Caki2 (cell line): Measurements from ENCODE around the gene TXNRD3. TPM values are rescaled to one million over a fixed set of nuclear protein-coding genes. Genes with fewer than 3 reads are reported as not detected.

ENCODE experiments used
- DNase-seq: peaks from one replicate; pipeline ENCODE4 v3.0.0-alpha.2; 2015; ENCODE audit warnings: low read depth
- in situ Hi-C: cut with HindIII; loops from 2 replicates; pipeline ENCODE4 v1.10.0; 2016; ENCODE audit warnings: low sequenced_read_pairs, low pct_unique_long_range_greater_than_20kb, mixed read lengths
- total RNA-seq: library from RNA; depleted of rRNA; stranded (reverse); fragments of >200 nt; shearing (Covaris generic); gene quantifications from 2 replicates; pipeline ENCODE4 v1.2.3, GENCODE V29; 2014; ENCODE audit warnings: low replicate concordance; rRNA removed

The TXNRD3 gene
- 4.4 and 12.3 TPM in 2 replicates for total RNA-seq

DNA sequence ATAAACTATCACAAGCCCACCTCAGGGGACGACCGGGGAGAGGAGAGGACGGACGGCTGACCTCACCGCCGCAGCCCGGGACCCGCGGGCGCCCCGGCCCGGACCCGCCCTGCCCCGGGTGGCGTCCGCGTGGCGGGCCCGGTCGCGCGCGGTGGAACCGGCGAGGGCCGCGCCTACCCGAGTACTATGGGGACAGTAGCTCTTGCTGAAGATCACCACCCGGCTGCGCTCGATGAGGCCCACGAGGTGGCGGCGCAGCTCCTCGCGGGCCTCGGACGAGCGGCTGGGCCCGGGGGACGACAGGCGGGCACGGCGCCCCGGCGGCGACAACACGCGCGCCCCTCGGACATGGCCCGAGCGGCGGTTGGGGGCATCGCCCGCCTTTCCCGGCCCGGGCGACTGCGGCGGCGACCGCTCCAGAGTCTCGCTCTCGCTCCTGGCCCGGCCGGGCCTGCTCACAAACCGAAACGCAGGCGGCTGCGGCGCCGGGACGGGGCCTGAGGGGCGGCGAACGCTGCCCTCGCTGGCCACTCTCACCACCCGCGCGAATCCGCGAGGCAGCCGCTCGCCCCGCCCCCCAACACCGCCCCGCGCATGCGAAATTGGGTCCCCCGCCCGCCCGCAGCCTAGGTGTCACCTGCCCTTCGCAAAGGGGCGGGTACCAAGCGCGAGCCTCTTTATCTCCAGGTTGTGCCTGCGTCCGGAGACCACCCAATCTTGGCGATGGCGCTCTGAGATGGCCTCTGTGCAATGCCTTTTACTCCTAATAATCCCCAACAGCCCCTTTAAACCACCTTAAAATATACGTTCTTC, at the start of gene TXNRD3:
Gene TXNRD3, minus strand, starts transcription at position 554 of the 813 bp plus-strand sequence.
- DNase-seq = peak; percentile 69
- in situ Hi-C loops = no loop called here

DNA sequence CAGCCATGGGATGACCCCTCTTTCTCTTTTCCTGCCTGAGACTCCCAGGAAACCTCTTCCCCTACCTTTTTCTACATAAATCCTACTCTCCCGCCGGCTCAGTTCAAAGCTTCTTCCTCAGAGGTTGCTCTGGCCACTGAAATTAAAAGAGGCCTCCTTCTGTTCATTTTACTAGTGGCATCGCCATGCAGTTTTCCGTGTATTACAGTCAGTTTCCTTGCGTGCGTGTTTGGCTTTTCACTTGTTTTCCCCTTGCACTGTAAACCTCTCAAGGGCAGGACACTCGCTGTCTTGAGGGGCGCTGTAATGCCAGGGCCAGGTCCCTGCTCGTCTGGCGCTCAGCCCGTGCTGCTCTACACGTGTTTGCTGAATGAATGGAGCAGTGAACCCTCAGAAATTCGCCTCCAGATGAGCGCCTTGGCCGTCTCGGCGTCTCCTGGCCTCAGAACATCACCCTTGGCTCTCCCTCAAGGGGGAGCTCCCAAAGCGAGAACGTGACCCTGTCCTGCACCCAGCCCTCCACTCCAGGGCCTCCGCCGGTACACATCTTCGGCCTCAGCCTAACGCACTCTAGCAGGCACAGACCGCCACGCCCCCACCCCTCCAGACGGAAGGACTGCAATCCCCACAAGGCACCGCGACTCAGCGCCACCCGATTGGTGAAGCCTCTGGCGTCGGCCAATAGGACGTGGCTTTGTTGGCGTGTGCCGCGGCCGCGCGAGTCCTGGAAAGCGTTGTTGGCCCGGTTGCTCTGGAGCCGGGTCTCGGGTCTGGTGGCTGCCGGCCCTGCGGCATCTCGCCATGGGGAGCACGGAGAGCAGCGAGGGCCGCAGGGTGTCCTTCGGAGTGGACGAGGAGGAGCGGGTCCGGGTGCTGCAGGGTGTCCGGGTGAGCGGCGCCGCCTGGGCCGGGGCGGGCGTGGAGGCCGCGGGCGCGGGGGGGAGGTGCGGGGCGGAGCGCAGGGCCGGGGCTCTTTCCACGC, 48.9 kb upstream of the TXNRD3 start, which contains the start of gene CHCHD6:
Gene CHCHD6, plus strand, starts transcription at position 729 of the 982 bp plus-strand sequence. Its CDS starts 73 bp downstream, at position 802.
- in situ Hi-C loops = no loop called here
- peak; percentile 92 for DNase-seq

DNA sequence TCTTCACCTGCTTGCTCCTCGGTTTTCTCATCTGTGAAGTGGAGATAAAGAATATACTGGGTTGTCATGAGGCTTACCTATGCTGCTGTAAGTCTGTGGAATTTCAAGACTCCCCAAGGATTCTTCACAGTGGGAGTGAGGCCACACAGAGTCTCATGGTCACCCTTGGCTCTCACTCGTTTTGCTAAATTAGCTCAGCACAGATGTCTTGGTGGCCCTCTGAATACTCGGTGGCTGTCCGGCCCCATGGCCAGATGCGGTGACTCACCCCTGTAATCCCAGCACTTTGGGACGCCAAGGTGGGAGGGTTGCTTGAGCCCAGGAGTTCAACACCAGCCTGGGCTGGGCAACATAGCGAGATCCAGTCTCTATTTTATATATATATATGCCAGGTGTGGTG, 44.1 kb upstream of the TXNRD3 start:
- DNase-seq = no peak
- in situ Hi-C loops = no loop called here

DNA sequence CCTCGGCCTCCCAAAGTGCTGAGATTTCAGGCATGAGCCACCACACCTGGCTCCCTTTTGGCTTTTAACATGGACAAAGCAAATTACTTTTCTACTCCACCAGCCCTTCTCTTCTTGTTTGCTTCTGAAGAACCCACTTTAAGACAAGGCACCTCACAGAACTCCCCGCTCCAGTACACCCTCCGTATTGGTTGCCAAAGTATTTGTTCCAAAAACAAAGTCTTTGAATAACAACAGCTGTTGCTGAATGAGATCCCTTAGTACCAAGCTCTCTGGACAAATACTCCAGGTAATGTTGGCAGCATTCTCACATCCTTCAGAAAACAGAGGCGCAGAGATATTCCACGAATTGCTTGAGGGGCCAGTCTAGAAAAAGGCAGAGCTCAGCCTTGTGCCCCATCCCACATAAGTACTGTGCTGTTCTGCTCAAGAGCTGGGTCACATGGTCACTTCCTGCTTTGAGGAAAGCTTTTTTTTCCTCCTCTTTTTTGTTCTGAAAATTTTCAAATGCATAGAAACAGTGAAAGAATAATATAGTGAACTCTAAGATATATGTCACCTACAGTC, 41.9 kb upstream of the TXNRD3 start:
- no peak for DNase-seq
- in situ Hi-C loops = no loop called here

DNA sequence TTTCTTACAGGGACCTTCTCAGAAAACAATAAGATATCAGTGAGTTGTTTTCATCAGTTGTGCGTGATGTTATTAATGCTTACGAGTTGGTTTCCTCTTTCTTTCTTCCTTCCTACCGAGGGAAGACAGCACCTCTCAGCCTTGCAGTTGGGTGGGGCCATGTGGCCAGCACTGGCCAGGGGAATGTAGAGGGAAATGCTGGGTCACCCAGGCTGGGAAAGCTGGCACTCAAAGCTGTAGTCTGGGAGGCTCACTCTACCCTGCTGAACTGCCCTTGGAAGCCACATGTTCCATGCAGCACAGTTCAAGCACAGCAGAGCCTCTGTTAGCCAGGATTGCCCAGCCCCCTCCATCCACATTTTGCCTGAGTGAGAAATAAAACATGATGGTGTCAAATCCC, 39.0 kb upstream of the TXNRD3 start:
- DNase-seq = no peak
- in situ Hi-C loops = no loop called here

DNA sequence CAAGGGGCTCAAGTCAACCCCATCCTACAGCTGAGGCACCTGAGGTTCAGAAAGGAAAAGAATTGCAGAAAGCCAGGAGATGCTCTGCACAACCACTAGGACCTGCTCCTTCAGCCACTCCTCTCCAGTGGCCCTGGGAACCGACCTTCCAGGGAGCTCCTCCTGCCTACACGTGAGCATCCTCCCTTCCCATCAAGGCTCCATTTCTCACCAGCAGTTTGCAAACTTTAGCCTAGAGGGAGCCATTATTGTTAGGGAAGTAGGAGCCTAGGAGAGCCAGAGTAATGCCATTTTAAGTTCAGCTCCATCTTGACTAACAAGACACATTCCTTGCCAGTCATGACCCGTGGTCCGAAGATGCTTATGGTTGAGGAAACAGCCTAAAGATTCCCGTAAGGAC, 37.9 kb upstream of the TXNRD3 start:
- DNase-seq = no peak
- in situ Hi-C loops = no loop called here

DNA sequence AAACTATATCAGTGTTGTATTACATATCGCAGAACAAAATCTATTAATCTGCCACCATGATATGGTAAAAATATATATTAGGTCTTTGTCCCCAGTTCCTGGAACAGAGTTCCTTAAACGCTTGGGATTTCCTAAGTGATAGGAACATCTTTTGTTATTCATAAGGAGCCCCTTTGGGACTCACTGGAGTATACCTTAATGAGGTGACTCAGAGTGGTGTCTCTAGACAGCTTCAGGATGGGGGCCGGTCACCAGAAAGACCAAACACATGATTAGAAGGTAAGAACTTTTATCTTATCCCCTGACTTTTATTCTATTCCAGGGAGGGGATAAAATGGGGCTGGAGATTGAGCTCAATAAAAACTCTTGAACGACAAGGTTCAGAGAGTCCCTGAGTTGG, 36.8 kb upstream of the TXNRD3 start:
- in situ Hi-C loops = no loop called here
- DNase-seq = no peak

DNA sequence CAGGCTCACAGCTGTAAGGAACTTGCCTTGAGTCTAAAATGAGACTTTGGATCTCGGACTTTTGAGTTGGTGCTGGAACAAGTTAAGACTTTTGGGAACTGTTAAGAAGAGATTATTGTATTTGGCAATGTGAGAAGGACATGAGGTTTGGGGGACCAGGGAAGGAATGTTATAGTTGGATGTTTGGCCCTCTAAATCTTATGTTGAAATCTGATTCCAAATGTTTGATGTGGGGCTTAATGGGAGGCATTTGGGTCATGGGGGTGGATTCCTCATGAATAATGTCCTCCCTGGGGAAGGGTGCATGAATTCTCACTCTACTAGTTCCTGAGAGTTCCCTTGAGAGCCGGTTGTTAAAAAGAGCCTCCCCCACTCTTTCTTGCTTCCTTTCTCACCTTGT, 30.6 kb upstream of the TXNRD3 start:
- no peak for DNase-seq
- in situ Hi-C loops = no loop called here

DNA sequence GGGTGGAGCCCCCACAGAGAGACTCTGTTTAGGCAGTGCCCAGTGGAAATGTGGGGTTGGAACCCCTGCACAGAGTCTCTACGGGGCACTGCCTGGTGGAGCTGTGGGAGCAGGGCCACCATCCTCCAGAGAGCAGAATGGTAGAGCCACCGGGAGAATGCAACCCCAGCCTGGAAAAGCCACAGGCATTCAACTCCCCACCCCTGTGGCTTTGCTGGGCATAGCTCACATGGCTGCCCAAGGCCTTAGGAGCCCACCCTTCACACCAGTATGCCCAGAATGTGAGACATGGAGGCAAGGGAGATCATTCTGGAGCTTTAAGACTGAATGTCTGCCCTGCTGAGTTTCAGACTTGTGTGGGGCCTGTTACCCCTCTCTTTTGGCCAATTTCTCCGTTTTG, 30.1 kb upstream of the TXNRD3 start:
- DNase-seq = no peak

DNA sequence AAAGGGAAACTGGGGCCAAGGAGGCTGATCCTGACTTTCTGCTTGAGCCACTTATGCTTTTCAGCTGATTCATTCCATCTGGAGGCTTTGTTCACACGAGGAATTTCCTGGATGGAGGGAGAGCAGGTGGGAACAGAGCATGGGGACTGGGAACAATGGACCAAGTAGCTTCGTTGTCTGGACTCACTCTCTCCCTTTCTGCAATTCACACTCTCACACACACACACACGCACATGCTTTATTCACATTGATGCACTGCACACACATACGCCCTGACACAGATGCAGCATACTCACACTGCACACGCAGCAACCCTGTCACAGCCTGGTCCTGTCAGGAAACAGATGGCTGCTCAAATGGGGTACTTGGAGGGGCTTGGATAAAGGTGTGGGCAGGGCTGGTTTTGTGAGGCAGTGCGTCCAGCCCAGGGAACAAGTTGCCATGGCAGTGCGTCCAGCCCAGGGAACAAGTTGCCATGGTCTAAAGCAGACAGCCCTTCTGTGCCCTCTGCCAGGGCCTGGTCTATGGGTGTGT, 29.4 kb upstream of the TXNRD3 start:
- DNase-seq = no peak
- in situ Hi-C loops = no loop called here

More for the DNA sequence above, 30.1 kb upstream of the TXNRD3 start:
- in situ Hi-C loops = no loop called here

DNA sequence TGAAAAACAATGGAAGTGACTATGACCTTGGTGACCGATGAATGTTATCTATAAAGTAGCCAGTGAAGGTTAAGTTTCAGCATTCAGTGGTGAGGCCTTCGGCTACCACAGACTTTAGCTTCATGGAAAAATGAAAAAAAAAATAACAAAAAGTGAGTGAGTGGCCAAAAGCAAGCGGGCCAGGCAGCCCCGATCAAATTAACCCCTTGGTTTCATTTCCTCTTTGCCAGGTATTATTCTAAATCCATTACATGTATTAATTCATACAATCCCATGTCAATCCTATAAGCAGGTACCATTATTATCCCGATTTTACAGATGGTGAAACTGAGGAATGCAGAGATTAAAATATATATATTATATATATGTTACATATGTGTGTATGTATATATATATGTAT, 28.1 kb upstream of the TXNRD3 start:
- in situ Hi-C loops = no loop called here
- no peak for DNase-seq

DNA sequence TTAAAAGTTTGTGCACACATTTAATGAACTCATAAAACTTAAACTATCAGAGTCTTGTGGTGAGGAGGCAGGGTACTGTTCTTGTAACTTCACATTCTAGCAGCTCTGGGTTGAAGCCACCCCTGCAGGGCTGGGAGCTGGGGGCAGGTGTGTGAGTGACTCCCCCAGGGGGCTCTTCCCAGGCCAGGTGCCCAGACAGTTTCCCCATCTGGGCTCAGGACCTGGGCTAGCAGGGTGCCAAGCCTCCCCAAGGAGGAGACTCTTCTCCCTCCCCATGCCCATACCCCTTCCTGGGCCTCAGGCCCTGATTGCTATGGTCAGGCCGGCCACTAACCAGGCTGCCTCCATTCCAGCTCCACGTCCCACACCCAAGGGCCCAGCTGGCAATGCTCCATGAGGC, 27.1 kb upstream of the TXNRD3 start:
- in situ Hi-C loops = no loop called here
- DNase-seq = no peak

DNA sequence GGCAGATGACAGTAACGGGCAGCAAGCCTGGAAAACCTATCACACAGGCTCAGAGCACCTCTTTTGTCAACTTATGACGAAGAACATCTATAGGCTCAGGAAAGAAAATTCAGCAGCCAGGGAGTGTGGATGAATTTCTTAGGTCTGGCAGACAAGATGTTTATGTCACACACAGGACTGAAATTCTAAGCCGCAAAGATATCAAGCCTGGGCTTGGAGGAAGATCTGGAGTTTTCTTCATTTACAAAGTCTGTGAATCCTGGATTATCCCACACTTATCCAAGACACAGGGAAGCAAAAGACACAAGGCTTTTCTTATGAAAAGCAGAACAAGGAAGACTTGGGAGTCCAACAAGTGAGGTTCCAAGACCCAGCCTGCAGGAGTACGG, 25.7 kb upstream of the TXNRD3 start:
- in situ Hi-C loops = no loop called here
- no peak for DNase-seq

DNA sequence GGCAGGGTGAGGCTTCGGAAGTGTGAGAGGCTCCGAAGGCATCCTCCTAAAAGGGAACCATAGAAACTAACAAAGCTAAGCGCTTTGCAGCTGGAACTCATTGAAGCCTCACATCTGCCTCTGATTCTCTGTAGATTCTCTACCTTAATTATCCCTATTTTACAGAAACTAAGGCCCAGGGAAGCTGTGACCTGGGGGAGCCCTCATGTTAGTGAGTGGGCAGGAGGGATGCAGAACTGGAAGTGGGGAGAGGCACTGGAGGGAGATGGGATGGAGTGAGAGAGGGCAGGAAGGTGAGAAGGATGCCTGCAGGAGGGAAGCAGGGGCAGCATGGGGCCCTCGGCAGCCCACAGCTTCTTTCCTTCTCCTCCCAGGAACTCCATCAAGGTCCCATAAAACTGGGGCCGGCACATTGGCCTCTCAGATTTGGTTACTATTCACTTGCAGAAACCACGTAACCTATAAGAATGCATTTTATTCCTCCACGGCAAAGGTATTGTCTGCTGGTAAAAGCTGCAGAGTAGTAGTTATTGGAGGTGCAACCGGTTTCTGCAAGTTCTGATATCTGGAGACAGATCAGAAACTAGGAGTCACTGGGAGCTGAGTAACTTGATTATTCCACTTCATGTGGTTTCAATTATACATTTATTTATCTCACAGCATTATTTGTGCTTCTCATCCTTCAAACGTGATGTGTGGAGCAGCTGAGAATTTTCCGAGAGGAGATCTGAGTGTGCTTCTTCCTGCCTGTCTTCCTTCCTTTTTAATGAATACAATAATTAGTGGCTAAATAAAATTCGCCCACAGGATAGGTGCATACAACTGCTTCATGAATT, 25.1 kb upstream of the TXNRD3 start:
- no peak for DNase-seq
- in situ Hi-C loops = no loop called here

DNA sequence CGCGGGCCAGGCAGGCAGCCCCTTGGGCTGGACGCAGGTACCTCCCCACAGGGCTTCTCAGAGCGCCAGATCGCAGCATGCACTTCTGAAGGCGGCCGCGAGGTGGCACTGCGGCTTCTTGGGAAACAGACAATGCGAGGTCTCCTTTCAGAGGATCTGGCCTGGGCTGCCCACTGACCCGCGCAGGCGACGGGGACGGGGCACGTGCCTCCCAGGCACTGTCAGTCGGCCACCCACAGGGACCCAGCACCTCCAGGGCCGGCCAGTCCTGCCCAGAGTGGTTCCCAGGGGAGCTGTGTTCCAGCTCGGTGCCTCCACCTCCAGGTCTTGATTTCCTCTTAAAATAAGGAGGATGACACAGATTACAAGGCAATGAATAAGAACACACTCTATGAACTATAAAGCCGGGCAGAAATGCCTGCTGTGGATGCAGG, 24.4 kb upstream of the TXNRD3 start:
- in situ Hi-C loops = no loop called here
- peak; percentile 71 for DNase-seq

DNA sequence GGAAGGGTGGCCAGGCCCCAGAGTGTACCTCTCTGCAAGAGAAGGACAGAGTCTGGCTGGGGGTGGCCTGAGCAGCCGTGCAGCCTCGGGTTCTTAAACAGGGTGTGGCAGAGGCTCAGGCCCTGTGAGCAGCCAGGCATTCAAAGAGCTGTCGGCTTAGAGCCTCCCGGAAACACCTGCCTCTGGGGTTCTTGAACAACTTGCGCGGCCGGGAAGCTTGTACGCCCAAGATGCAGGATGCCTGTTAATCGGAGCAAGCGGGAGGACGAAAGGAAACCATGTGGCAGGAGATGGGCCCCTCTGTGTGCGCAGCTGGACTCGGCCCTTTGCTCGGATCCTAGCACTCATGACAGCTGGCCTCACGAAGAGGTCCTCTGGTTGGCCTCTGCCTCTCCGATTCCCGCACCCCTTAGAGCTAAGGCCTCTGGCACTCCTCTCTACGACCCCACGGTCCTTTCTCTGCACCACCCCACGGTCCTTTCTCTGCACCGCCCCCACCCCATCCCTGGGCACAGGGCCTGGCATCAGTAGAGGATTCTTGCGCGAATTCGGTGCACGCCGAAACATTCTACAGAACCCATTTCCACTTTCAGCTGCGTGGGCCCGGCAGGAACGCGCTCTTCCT, 23.9 kb upstream of the TXNRD3 start:
- in situ Hi-C loops = no loop called here
- DNase-seq = no peak

DNA sequence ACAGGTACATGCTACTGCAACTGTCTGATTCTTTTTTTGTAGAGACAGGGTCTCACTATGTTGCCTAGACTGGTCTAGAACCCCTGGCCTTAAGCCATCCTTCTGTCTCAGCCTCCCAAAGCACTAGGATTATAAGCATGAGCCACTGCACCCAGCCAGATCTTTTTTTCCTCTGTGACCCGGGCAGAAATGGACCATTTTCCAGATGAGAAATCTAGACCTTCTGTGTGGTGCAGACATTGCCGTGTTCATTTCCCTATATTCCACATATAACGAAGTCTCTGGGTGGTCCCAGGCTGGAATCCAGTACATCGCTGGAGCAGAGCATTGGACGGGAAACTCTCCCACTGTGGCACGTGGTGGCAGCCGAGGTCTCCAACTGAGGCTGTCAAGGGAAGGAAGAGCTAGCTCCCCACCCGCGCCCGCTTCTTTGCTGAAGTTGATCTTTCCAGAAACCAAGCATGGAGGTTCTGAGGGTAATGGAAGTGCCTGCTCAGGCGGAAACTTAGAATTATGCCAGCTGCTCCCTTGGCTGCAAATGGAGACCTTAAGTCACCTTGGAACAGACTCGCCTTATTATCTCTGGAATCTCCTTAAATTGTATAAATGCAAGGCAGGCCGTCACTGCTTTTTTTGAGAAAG, 23.1 kb upstream of the TXNRD3 start:
- no peak for DNase-seq
- in situ Hi-C loops = no loop called here
